Activated naive CD4-positive, alpha-beta T cell treated with Interleukin-2 at 50 U/mL for 16 hours (primary cell): ENCODE data around the gene PARD3B.

Experiments
- DNase-seq: peaks from one replicate; pipeline ENCODE4 v3.0.0-alpha.2; 2020

PARD3B gene

DNA sequence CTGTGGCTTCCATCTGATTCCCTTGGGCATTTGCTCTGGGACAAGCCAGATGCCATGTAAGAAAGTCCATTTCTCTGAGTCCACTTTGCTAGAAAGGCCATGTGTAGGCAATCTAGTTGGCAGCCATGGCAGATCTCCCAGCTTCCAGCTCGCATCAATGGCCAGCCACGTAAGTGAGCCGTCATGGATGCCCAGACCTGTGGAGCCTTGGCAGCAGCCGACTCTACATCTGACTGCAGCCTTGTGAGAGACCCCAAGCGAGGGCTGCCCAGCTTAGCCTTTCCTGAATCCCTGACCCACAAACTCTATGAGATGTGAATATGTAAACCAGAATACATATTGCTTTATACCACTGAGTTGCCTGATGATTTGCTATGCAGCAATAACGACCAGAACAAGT, 533.5 kb downstream of the PARD3B start:
- no peak for DNase-seq

DNA sequence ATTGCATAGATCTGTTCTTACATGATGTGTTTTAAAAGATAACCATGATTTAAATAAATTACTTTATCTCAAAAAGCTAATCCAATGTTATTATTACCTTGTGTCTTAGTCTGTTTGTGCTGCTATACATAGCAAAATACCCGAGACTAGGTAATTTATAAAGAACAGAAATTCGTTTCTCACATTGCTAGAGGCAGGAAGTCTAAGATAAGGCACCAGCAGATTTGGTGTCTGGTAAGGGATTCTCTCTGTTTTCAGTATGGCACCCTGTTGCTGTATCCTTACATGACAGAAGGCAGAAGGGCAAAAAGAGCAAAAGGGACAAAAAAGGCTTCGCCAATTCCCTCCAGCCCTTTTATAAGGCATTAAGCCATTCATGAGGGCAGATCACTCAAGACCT, 533.9 kb downstream of the PARD3B start:
- DNase-seq: no peak

DNA sequence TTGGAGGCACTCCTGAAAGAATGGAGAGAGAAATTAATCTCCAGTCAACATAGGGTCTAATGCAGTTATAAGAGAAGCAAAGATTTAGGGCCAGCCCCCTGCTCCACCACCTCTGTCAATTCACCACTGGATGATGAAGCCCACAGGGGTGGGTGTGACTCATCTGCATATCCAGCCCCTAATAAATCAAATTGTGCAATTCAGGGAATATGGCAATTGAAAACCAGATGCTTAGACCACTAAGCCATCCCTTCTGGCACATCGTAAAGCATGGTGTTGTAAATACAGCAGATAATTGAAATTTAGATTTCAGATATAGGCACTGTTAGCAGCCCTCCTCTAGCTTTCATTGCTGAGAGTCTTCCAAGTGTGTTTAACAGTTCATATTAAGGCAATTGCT, 541.4 kb downstream of the PARD3B start:
- no peak for DNase-seq

DNA sequence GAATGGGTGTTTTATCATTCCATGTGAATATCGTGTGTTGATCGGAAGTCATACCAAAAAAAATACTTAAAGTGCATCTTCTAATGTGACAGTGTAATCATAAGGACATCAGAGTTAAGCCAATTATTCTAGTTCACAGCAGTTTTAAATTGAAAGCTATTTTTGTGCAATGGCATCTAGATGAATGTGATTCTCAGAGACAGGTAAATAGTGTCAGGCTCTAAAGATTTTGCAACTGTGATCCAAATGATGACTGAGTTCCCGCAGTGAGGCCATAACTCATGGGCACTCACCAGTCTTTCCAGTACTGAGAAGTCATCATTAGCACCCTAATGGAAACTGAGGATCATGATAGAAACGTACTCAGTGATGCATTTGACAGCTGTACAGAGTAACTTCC, 542.6 kb downstream of the PARD3B start:
- no peak for DNase-seq

DNA sequence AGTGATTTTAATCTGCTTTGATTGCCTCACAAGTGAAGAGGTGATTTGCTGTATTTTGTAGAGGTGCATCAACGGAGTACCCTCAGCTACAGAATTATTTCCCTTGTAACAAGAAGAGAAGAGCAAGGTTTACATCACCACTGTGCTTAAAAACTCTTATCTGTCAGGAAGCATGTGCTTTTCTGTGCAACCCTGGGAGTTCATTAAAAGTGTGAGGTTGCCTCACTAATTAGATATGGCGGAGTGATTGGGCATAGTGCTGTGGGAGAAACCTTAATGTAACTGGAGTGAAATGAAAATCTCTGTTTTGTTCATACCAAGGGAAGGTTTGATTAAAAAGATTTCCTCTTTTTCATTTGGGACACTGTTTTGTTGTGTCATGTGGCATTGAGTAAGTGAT, 544.7 kb downstream of the PARD3B start:
- DNase-seq: no peak

DNA sequence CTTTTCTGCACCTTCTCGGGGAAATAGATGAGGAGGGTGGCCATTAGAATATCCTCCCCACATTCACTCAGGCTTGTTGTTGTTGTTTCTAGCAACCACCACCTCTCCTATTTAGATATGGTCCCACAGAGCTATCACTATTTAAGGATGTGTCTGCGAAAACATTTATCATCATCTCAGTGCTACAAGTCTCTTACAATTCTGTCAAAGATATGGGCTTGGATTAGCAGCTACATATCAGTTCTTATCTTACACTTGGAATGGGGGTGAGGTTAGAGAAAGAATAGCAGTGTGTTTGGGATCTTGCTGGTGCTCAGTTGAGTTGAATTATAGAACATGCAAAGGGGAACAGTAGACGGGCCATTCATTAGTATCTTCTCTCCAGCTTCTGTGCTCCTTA, 546.1 kb downstream of the PARD3B start:
- no peak for DNase-seq

DNA sequence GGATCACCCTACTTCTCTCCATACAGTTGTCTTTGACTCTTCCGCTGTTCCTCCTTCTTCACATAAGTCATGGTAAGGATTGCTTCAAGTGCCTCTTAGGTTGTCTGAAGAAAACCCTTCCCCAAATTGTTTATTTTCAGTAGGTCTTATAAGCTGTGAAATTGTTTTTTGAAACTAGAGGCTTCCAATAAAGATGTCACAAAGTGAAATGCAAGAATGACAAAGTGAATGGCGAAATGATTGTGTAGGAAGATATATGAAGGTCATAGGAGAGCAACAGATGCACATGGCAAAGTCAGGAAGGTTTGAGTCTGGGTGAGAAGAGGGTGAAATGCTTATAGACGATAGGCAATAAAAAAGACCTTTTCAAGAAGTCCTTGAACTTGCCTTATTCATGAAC, 548.8 kb downstream of the PARD3B start:
- DNase-seq: no peak

DNA sequence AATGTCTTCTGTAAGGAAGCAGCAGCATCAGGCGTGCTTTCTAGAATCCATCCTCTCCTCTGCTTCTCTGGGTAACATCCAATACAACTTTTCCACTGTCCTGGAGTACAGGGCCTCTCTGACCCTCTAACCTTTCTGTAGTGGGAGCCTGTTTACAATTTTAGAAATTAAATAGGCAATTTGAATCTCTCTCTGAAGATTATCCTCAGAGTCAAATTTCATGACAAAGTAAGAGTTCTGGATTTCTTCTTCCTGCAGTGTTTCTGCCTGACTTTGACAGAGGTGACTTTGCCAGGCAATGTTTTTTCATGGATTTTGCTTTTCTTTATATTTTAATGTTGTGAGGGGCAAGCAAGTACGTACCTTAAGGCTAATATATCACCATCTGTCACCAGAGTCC, 558.4 kb downstream of the PARD3B start:
- no peak for DNase-seq

DNA sequence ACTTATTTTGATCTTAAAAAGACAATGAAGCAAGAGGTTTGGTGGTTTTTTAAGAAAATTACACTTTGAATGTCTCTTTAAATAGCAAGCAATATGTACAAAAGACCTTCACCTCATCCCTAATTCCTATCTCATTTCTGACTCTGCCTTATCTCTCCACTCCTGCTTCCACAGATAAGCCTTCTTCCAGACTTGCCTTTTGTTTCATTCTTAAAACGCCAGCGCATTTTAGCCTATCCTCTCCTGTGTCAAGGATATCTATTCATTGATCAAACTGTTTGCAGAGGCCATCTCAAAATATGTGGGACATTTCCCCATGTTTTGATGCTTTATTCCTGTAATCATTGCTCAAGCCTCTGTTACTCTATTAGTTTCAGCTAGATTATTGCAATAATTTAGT, 562.5 kb downstream of the PARD3B start:
- DNase-seq: no peak

DNA sequence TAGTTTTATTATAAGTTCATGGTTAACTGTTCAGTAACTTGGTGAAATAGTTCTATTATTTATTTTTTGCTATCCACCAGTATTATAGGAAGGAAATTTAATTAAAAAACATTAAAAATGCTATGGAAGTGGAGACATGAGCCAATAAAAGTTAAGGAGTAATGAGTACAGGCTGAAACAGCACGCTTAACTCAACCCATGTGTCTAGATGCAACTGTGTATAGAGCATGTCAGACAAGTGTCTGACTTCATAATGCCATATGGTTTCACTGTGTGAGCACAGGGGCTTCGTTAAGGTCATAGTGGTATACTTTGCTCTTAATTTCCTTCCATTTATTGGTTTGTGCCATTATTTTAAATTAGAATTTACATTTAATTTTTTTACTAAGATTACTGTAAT, 570.2 kb downstream of the PARD3B start:
- no peak for DNase-seq

DNA sequence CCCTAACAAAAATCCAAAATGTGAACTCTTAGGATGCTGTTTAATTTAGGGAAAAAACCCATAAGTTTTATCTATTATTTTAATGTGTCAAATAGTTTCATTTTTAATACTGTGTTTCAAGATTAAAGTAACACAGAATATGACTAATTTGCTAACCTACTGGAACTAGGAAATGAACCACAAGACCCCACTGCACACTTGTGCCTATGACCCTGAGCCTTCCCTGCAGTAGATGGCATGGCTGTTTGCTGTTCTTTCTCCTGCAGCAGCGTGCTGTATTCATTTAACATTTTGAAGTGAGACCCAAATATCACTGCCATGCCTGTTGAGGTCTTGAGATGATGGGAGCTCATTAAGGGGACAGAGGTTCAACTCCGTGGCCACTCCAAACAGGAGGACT, 571.9 kb downstream of the PARD3B start:
- no peak for DNase-seq

DNA sequence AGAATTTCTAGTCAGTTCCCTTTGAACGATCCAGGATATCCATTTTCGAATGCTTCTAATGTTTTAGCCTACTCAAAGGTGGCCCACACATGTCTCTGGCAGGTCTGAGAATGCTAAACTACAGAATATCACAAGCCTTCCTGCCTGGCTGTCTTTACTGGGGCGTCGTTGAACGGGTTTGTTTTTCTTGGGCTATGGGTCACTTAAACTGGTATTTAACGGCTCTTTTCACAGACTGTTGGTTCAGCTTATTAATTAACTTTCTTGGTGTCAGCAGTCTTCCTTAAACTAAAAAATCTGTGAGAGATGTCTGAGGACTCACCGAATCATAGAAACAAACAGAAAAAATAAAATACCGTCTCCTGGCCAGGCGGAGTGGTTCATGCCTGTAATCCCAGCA, 573.9 kb downstream of the PARD3B start:
- no peak for DNase-seq

DNA sequence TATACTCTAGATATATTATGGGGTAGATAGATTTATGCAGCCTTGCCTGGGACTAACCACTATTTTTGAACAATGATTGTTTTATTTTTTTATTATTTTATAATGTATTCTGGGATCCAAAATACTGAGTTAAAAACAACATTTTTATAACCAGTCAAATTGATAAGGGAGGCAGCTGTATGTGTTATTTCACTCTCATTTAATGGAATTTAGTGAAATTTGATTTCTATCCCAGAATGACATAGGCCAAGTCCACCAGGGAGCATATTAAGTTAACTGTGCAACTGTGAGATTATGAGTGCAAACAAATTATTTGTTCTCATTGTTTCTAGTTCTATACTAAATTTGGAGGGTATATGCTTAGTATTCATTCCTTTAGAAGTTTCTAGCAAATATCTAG, 583.5 kb downstream of the PARD3B start:
- no peak for DNase-seq

DNA sequence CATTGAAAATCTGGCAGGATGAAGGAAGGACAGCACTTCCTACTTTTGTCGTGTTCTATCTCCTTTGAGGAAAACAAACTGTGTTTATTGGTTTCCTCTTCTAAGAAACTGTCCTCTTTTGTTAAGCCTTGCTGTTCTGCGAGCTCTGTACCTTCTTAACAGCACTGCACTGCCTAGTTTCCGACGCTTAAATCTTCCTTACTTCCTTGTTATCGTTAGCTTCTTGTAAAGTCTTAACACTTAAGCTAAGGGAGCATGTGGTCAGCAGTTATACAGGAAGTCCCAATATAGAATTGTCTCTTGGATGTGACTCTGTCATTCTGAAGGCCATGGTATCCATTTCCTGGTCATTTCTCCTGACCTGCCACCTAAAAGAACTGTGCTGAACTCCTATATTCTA, 584.3 kb downstream of the PARD3B start:
- no peak for DNase-seq

DNA sequence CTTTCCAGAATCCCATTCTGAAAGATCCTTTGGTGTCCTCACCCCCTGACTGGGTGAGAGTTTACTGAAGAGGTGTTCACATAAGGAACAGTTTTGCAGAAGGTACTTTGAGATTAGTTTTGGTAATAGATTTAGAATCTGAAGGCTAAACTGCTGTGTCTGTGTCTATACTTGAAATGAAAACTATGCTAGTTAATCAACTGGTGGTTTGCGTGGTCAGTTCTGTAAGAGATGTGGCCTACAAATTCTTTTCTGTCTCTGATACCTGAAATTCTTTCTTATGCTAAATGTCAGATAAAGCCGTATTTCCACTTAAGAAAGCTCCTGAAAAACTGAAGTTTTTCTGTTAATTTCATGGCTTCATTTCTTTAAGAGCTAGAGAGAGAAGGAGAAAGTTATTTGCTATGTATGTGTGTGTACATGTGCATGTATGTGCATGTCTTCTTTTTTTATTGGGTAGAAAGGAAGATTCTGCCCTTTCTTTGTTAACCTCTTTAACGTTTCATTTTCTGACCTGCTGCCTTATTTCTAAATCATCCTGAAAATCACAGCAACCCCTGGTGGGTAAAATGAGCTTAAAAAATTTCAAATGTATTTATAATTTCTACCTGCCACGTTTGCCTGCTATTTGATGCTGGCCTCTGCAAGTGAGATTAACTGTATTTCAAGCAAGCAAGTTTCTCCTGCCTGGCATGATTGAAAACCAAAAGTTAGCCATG, 585.0 kb downstream of the PARD3B start:
- DNase-seq: no peak

DNA sequence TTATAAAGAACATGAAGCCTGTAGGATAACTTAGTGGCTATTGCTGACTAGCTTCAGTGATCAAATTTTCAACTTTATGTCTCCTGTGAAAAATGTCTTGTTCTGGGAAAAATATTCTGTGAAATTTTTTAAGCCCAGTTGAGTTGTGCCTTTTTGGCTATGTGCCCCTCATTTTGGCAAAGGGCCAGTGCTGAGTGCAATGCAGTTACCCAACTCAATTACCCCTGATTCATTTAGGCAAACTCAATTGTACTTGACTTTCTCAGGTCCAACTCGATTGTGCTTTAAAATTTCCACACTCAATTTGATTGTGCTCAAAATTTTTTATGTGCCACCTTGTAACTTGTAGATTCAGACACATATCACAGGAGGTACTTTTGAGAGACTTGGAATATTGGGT, 588.3 kb downstream of the PARD3B start:
- no peak for DNase-seq

DNA sequence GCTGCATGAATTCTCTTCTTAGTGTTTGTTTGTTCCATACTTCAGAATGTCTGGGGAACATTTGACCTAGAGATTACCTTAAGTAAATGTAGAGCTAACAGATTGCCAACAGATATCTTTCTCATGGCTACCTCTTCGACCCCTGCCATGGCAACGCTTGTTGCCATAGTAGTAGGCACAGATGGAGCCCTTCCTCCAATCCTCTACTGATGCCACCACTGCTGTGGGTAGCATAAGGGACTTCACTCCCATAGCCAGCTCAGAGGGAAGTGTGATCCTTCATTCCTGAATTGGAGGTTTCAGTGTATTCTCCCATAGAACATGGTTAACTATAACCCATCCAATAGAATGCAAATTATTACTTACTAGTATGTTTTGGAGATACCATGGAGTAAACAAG, 593.5 kb downstream of the PARD3B start:
- DNase-seq: no peak

DNA sequence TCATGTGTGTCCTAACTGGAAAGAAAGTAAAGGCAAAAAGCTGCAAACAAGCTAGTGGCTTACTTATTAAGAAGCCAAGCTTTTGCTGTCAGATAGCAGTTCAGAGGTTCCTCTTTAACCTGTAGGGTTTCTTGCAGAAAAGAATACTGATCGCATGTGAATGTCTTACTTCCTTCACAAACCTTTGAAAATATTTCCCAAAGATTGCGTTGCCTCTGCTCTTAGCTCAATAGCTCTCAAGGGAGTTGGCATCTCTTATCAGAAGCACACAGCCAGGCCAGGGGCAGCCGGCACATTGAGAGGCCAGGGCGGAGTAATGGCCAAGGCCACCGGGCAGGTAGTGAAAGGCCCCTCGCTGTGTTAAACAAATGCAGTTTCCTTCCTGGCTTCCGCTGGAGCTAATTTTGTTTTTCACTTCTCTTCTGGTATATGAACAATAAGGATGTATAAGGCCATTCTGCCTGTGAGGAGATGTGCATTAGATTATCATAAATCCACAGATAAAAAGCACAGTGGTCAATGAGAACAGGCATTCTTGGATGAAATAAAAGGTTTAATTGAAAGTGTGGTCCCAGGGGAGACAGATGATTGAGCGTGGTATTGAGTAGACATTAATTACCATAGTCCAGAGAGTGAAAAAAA, 594.7 kb downstream of the PARD3B start:
- no peak for DNase-seq

DNA sequence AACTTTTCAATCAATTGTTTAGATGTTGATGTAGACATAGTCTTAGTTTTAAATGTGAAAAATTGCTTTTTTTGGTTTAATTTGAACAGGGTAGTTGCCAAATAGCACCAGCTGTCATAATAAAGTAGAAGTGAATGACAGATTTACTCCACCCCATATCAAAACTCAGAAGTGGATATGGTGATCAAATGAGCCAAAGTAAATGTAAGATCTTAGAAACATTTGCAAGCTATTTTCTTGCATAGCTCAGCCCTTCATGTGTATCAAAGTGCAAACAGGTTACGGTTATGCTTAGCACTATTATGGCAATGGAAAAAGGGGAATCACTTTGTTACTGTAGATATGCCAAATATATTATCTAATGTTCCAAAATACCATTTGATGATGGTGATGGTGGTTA, 596.1 kb downstream of the PARD3B start:
- DNase-seq: no peak

DNA sequence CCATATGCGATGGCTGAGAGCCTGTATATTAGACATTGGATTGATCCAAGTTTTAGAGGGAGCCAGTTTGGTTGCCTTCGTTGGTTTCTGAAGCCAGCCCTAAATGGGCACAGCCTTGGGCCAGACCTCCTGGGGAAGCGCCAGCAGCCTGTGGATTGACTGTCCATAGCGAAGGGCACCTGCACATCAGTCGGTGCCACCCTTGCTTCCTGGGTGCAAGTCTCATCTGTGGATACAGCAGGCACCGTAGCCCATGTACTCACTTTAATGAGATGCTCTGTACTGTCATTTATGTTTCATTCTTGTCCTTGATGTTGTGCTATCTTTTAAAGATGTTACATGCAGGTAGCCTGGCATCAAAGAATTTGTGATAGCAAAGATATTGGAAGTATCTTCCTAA, 600.6 kb downstream of the PARD3B start:
- no peak for DNase-seq

DNA sequence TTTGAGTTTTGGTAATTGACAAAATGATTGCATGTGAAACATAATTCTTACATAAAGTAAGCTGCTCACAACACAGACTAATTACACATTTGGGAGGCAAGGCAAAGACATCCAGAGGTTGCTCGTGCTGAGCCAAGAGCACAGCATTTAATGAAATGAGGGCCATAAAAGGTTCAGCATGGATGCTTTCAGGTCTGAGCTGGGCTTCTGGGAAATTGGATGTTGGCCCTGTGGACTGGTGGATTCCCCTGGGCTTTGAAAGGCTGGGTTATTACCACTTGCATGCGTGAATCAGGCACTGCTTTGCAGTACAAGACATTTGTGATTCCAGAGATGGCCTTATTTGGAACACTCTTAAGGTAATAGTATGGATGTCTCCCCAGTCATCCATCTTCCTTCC, 603.5 kb downstream of the PARD3B start:
- DNase-seq: no peak

DNA sequence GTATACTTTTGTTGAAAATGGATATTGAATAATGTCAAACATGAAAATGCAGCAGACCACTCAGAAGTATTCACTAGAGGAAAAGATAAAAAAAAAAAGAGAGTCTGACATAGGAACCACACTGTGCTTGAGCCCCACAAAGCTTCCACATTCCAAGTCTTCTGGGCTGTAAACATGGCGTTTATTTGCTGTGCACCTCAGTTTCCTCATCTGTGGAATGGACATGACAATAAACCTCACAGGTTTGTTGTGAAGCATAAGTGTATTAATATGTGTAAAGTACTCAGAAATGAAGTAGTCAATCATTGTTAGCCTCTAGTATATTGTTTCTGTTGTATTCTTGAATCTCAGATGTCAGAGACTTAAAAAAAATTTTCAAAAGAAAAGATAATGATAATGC, 611.2 kb downstream of the PARD3B start:
- DNase-seq: no peak

DNA sequence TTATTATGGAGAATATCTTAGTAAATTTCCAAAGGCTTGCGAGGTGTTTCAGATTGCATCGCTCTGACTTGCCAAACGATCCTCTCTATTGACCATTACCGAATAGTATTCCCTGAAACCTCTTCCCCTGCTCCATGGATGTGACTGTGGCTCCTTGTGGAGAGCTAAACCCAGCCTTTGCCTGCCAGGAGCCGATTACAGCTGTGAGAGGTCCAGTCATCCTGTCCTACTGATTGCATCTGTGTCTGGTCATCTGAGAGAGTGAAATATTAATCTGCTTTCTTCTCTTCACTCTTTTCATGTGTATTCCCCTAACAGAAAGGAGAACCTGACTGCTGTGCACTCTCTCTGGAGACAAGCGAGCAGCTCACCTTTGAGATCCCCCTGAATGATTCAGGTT, 613.1 kb downstream of the PARD3B start:
- DNase-seq: no peak

DNA sequence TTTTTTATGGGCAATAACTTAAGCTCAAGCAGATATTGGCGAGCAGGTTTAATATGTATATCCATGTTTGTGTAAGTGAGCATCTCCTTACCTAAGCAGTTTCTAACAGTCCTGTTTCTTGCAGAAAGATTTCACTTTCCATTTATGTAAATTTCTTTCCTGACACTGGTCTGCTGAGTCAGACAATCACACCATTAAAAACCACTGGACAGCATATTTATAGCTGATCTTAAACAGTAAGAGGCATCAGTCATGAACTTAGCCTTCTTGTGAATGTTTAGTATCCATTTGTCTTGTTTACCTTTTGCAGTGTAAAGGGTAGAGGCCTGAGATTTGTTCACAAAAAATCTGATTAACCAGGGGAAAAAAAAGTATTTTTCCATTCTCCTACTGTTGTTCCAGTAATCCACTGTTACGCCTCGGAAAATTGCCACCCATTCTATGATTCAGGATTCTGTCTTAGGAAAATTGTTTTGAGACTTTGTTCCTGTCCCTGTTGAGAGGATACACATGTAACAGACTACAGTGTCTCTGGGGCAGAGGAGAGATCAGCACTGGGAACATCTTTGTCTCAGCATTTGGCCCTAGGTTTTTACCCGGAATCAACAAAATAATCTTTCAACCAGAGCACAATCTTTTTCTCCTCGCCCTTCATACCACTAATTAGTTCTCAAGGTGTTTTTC, 616.0 kb downstream of the PARD3B start:
- DNase-seq: no peak

DNA sequence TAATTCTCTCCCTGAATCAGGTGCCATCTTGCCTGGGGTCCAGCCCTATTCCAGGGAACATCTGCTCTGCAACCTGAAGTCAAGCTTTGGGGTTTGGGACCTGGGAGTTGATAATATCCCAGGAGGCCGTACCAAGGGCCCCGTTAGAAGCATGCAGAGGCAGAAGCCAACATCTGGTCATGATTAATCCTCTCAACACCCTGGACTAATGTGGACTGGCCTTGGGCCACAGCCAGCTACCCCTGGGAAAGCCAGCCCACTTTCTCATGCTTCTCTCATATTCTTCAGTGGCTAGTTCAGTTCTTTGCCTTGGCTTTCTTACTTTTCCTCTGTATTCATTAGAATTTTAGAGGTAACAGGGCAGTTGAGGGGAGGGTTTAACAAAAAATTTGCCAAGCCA, 621.5 kb downstream of the PARD3B start:
- DNase-seq: no peak
